DMS153 treated with DMSO at 0.1 percent for 48 hours (cell line): ENCODE data around the gene ALPI.
"Not testable (repeated sequence)": the region's sequence is repeated elsewhere in the genome, so short reads cannot be mapped to it uniquely, and the experiment has no call there.

ENCODE experiments used
- DNase-seq: peaks from one replicate; lab custom pipeline; 2025; ENCODE audit not compliant: unreplicated experiment; lab: John Stamatoyannopoulos, UW

The ALPI gene

DNA sequence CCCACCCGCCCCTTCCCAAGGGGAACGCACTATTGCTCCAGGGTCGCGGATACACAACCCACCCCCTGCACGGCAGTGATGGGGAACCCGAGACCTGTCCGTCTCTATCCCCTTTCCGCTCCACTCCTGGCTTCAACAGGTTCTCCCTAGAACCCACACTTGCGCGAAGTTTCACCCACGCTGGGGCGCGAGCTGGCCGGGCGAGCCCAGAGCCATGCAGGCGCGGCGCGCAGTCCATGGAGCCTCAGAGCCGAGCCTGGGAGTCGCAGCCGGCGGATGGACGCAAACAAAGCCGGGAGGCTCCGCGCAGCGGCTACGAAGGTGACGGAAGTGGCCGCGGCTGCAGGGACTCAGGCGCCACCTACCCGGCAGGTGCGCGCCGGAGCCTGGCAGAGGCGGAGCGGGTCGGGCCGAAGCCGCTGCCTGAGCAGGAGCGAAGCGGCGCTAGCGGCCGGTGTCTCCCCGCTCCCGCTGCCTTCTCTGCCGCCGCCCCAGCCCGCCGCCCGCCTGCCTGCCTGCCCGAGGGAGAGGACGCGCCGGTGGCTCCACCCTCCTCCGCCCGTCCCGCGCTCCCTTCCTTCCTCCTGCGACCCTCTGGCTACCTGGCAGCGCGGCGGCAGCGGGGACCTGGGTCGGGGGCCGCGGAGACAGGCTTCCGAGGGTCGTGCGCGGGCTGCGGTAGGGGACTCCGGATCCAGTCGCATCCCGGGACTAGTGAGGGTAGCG, 35.3 kb upstream of the ALPI start:
- DNase-seq: peak; percentile 43

DNA sequence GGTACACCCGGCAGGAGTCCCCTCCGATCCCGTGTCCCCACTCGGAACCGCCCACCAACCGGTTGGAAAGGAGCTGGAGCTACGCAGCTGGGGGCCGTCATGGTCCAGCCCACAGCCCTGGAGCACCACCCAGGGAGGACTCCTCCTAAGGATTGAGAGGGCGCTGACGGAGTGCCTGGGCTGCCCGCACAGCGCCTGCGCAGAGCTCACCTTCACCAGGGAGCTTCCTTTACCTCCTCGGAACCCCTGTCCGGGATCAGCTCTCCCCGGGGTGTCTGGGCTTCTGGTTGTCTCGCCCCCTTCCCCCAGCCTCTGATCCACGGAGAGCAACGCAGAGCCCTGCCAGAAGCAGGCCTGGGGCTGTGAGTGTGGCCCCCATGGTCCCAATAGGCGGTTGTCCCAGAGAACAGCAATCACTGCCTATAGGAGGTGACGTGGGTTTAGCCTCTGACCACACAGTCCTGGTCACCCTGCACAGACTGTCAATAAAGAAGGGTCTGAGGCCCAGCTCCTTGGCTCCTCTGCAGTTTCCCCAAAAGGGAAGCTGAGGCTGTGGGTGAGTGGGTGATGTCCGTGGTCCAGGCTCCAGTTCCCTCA, 34.7 kb upstream of the ALPI start:
- no peak for DNase-seq

DNA sequence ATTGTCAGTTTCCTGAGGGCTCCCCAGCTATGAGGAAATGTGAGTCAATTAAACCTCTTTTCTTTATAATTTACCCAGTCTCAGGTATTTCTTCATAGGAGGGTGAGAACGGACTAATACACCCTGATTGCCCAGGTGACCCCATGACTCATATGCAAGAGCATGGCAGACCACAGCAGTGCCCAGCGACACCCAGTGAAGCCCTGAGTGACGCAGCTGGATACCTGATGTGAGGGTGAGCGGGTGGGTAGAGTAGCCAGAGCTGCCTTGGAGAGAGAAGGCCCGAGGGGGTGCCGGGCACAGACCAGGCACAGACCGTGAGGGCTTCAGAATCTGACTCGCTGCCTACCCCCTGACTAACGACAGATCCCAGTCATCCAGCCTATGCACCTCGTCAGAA, 33.9 kb upstream of the ALPI start:
- DNase-seq: no peak

GRCh38 chr2:232422996-232423395, 33.0 kb upstream of the ALPI start:
- DNase-seq: not testable (repeated sequence)

DNA sequence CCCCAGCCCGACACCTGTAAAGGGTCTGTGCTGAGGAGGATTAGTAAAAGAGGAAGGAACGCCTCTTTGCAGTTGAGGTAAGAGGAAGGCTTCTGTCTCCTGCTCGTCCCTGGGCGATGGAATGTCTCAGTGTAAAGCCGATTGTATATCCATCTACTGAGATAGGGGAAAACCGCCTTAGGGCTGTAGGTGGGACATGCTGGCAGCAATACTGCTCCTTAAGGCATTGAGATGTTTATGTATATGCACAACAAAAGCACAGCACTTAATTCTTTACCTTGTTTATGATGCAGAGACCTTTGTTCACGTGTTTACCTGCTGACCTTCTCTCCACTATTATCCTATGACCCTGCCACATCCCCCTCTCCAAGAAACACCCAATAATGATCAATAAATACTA, 32.5 kb upstream of the ALPI start:
- DNase-seq: not testable (repeated sequence)

- no peak for DNase-seq
Measured at GRCh38 chr2:232431705-232432590, 24.0 kb upstream of the ALPI start.

DNA sequence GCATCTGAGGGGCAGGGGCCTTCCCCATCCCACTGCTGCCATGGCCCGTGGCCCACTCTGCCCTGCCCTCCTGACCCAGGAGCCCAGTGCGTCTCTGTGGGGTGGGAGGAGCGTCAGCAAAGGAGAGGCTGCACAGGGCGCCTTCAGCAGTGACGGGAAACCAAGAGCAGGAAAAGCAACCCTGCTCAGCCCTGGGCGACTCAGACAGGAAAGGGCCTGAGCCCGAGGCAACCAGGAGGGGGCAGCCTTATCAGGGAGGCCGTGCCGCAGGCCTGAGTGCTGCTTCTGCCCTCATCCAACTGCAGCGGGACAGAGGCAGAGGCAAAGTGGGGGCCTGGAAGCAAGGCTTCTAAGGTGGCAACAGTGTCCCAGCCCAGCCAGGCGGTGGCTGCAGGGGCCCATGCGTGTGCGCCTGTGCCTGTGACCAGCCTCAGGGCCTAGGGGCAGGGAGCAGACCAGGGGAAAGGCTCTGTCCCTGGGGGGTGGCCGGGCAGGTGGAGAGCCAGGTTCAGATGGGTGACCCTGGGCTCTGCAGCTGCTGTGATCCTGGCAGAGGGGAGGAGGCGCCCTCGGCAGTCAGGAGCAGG, 23.3 kb upstream of the ALPI start:
- no peak for DNase-seq

GRCh38 chr2:232433622-232434021, 22.3 kb upstream of the ALPI start:
- DNase-seq: not testable (repeated sequence)

- DNase-seq: no peak
Measured at GRCh38 chr2:232434091-232434490, 21.9 kb upstream of the ALPI start.

- no peak for DNase-seq
Measured at GRCh38 chr2:232434563-232435374, 21.2 kb upstream of the ALPI start.

GRCh38 chr2:232435375-232435648, 20.6 kb upstream of the ALPI start:
- no peak for DNase-seq

DNA sequence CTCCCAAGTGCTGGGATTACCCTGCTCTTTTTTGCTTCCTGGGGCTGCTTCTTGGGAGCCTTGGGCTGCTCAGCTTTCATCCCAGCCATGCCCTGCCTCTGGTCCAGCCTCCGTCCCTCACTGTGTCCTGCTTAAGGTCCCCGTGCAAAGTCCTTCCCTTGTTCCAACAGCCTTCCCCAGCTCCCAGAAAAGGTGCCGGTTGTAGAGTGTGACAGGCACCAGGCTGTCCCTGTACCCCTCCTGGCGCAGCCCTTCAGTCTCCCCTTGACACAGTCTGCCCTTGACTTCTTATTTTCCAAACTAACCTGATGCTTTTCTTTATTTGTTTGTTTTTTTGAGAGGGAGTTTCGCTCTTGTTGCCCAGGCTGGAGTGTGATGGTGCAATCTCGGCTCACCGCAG, 20.1 kb upstream of the ALPI start:
- no peak for DNase-seq

GRCh38 chr2:232436381-232437194, 19.4 kb upstream of the ALPI start:
- no peak for DNase-seq

DNA sequence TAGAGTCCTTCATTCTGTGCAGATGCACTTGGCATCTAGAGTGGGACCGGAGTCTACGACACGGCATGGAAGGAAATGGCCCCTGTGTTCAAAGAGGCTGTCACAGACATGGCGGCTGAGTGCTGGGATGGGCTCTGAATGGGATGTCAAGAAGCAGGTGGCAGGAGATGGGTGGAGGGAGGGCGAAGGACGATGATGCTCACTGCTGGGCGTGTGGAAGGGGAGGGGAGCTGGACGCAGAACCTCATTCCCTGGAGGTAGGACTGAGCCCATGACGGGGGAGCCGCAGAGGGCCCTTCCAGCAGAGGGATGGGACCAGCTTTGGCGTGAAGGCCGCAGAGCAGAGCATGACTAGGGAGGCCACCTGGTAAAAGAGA, 18.8 kb upstream of the ALPI start:
- no peak for DNase-seq

DNA sequence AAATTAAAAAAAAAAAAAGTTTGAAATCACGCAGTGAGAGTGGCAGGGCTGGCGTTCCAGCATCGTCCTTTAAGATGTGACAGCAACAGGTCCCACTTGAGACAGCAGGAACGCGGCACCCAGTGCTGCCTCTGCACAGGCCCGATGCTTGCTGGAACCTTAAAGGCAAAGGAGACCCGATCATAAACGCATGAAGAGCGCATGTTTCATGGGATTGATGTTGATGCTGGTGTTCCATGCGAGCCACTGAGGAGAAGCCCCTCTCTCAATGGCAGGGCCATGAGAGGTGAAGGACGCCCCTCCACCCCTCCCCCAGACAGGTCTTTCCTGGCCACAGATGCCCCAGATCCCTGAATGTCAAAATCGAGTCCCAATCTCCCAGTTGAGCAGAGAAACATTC, 17.9 kb upstream of the ALPI start:
- no peak for DNase-seq

- no peak for DNase-seq
Measured at GRCh38 chr2:232438951-232439757, 16.8 kb upstream of the ALPI start.

DNA sequence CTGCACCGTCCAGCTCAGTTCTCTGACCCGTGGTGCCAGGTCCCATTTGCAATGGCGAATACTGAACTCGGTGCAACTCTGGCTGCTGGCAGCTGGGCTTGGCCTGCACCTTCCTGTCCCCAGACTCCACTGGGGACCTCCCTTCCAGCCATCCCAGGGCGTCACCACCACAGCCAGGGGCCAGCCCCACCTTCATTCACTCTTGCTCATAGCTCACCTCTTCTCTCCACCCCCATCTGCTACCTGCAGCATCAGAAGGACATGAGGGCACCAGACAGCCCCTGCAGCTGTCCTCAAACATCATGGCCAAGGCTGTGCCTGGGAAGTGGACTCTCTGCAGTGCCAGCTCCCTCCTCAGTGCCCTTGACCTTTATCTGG, 16.2 kb upstream of the ALPI start:
- no peak for DNase-seq

DNA sequence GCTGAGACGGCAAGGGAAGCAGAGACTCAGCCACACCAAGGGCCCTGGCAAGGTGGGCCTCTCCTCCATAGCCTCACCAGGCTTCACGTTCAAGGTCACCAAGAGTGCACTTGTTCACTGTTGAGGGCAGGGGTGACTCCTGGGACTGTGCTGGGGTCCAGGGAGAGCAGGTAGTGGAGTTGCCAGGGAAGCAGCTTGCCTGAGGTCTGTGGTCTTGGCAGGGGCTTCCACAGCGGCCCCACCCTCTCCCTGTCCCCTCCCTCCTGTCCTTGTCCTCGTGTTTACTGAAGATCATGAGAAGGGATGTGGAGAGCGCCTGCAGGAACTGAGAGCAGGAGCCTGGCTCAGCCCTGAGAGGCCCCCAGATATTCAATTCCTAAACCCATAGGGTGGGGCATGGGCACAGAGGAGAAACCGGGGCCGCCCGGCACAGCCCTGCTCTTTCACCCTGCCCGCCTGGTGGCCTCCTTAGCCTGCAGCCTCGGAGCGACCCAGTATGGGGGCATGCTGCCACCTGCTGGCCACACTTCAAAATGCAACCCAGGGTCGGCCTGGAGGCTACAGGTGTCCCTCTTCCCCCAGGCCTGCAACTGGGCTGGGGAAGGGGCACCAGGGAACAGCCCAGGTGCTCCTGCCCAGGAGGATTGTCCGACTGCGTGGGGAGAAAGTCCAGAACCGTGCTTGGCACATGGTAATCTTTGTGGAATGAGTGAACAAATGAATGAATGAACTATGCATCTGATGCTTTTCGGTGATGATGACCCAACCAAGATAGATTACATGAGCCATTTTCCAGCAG, 15.5 kb upstream of the ALPI start:
- peak; percentile 39 for DNase-seq
